Stimulated activated CD4-positive, alpha-beta T cell treated with anti-CD3 and anti-CD28 coated beads, Interleukin-1b, Interleukin-23, amount 100 ng/mL, for 48 hours (primary cell): Measurements from ENCODE around the gene PRIMPOL.
A peak's percentile ranks its signal among the peaks of the same experiment; 100 is the strongest.
"Not testable (repeated sequence)": the region's sequence is repeated elsewhere in the genome, so short reads cannot be mapped to it uniquely, and the experiment has no call there.

Source experiments
- DNase-seq: peaks from one replicate; pipeline ENCODE4 v3.0.0-alpha.2; 2020

The PRIMPOL gene

GRCh38 chr4:184641022-184641421, 8.5 kb upstream of the PRIMPOL start:
- no peak for DNase-seq

GRCh38 chr4:184641451-184641850, 8.1 kb upstream of the PRIMPOL start:
- no peak for DNase-seq

GRCh38 chr4:184643731-184644130, 5.8 kb upstream of the PRIMPOL start:
- no peak for DNase-seq

- peak; percentile 16 for DNase-seq
Measured at GRCh38 chr4:184644553-184645307, 4.8 kb upstream of the PRIMPOL start.

GRCh38 chr4:184645904-184646610, 3.5 kb upstream of the PRIMPOL start:
- DNase-seq: no peak

GRCh38 chr4:184647266-184648053, 2.1 kb upstream of the PRIMPOL start:
- DNase-seq: no peak

GRCh38 chr4:184648054-184648312, 1.6 kb upstream of the PRIMPOL start:
- DNase-seq: no peak

GRCh38 chr4:184648313-184649025, 1.1 kb upstream of the PRIMPOL start:
- peak; percentile 36 for DNase-seq

GRCh38 chr4:184649971-184650855, 675 bp downstream of the PRIMPOL start:
- DNase-seq: peak; percentile 17

GRCh38 chr4:184651899-184652298, 2.4 kb downstream of the PRIMPOL start:
- DNase-seq: no peak

GRCh38 chr4:184652681-184653080, 3.1 kb downstream of the PRIMPOL start:
- DNase-seq: not testable (repeated sequence)

GRCh38 chr4:184653650-184654049, 4.1 kb downstream of the PRIMPOL start:
- DNase-seq: no peak

- DNase-seq: no peak
Measured at GRCh38 chr4:184655889-184656869, 6.6 kb downstream of the PRIMPOL start.

GRCh38 chr4:184657144-184657543, 7.6 kb downstream of the PRIMPOL start:
- DNase-seq: no peak

GRCh38 chr4:184657820-184658219, 8.3 kb downstream of the PRIMPOL start:
- not testable (repeated sequence) for DNase-seq

- no peak for DNase-seq
Measured at GRCh38 chr4:184660978-184661377, 11.4 kb downstream of the PRIMPOL start.

- no peak for DNase-seq
Measured at GRCh38 chr4:184662236-184662635, 12.7 kb downstream of the PRIMPOL start.

- DNase-seq: no peak
Measured at GRCh38 chr4:184664445-184665210, 15.1 kb downstream of the PRIMPOL start.

- DNase-seq: no peak
Measured at GRCh38 chr4:184666670-184667069, 17.1 kb downstream of the PRIMPOL start.

GRCh38 chr4:184668096-184668495, 18.6 kb downstream of the PRIMPOL start:
- no peak for DNase-seq
